ENCODE results near the gene ANKRD11.

- TF ChIP-seq POLR2A (IDR thresholded peaks at IDR 0.05; ENCODE audit: borderline replicate concordance, extremely low read depth, insufficient read depth, insufficient read length), result peak; percentile 70
- no peak for TF ChIP-seq CTCF (IDR thresholded peaks at IDR 0.05 in 2 of 3, conservative IDR thresholded peaks at IDR 0.05 in 1 of 3; ENCODE audit: borderline replicate concordance in 1 of 3, insufficient read depth in 1 of 3, low read depth in 2 of 3, low read length in 2 of 3)
- TF ChIP-seq ZNF274 (IDR thresholded peaks at IDR 0.05; ENCODE audit: low read depth, low read length), result no peak
- no peak for TF ChIP-seq CBX3 (IDR thresholded peaks at IDR 0.05; ENCODE audit: low read depth)
- TF ChIP-seq EZH2 (IDR thresholded peaks at IDR 0.05), result no peak
- no peak for TF ChIP-seq CEBPB (IDR thresholded peaks at IDR 0.05; ENCODE audit: low read depth)
- no peak for TF ChIP-seq JUND (IDR thresholded peaks at IDR 0.05)
- no peak for TF ChIP-seq REST (IDR thresholded peaks at IDR 0.05; ENCODE audit: low read depth)
- TF ChIP-seq ZFX (IDR thresholded peaks at IDR 0.05), result no peak
These were observed 15.1 kb upstream of the ANKRD11 start for GRCh38 chr16:89505204-89506112.

Data from HCT116 (cell line).